ENCODE results near the gene NEUROG1.

Gene NEUROG1, protein sequence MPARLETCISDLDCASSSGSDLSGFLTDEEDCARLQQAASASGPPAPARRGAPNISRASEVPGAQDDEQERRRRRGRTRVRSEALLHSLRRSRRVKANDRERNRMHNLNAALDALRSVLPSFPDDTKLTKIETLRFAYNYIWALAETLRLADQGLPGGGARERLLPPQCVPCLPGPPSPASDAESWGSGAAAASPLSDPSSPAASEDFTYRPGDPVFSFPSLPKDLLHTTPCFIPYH

GRCh38 chr5:135535820-135536801 is at the start of gene NEUROG1:
Gene NEUROG1, minus strand, starts transcription at chr5:135535964. Its CDS starts 274 bp downstream, at chr5:135535690.
- no peak within 1 kb of the TSS for H3K4me3 ChIP-seq (replicated peaks in 1 of 2; ENCODE audit: low read depth in 2 of 2, low read length in 2 of 2)
- no peak for DNase-seq (ENCODE audit: low read depth in 2 of 2)
- TF ChIP-seq, protein P1, sequence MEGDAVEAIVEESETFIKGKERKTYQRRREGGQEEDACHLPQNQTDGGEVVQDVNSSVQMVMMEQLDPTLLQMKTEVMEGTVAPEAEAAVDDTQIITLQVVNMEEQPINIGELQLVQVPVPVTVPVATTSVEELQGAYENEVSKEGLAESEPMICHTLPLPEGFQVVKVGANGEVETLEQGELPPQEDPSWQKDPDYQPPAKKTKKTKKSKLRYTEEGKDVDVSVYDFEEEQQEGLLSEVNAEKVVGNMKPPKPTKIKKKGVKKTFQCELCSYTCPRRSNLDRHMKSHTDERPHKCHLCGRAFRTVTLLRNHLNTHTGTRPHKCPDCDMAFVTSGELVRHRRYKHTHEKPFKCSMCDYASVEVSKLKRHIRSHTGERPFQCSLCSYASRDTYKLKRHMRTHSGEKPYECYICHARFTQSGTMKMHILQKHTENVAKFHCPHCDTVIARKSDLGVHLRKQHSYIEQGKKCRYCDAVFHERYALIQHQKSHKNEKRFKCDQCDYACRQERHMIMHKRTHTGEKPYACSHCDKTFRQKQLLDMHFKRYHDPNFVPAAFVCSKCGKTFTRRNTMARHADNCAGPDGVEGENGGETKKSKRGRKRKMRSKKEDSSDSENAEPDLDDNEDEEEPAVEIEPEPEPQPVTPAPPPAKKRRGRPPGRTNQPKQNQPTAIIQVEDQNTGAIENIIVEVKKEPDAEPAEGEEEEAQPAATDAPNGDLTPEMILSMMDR (IDR thresholded peaks at IDR 0.05; ENCODE audit: low read depth, low read length) = no peak

DNA sequence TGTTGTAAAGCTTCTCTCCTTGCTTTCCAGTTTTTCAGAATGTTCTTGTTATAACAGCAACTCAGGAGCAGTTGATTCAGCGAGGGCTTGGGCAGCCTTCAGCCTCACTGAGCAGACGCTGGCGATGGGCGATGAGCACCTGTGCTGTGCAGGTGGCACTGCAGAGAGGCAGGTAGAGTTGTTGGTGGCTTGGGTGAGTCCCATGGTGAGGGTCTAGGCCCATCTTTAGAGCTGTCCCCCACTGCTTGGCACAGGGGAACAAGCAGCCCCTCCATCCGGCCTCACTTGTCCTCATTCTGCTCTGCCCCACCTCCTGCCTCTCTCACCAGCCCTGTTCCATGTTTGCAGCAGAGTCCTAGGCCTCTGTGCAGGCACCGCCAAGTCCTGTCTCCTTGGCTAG is 49.2 kb upstream of the NEUROG1 start:
- no peak for DNase-seq (ENCODE audit: low read depth in 2 of 2)
- TF ChIP-seq, protein P1 (IDR thresholded peaks at IDR 0.05; ENCODE audit: low read depth, low read length) = no peak
- H3K4me3 ChIP-seq (replicated peaks in 1 of 2; ENCODE audit: low read depth in 2 of 2, low read length in 2 of 2) = no peak overlapping the region

DNA sequence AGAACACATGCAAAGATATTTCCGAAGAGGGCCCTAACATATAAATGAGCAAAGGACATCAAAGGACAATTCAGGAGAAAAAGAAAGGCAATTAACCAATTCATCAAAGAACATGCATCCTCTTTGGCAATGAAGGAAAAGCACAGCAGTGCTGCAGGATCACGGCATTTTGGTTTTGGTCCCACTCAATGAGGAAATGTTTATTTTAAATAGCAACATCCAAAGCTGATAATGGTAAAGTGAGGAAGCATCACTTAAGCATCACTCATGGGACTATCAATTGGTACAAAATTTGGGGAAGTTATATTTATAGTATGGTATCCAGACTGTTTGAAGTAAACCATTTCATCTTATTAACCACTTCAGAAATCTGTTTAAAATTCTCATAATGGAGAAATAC is 48.5 kb upstream of the NEUROG1 start:
- DNase-seq (ENCODE audit: low read depth in 2 of 2) = no peak
- TF ChIP-seq, protein P1 (IDR thresholded peaks at IDR 0.05; ENCODE audit: low read depth, low read length) = no peak
- H3K4me3 ChIP-seq (replicated peaks in 1 of 2; ENCODE audit: low read depth in 2 of 2, low read length in 2 of 2) = no peak overlapping the region

GRCh38 chr5:135582099-135582781 is 46.5 kb upstream of the NEUROG1 start:
- no peak overlapping the region for H3K4me3 ChIP-seq (replicated peaks in 1 of 2; ENCODE audit: low read depth in 2 of 2, low read length in 2 of 2)
- TF ChIP-seq, protein P1 (IDR thresholded peaks at IDR 0.05; ENCODE audit: low read depth, low read length) = no peak
- no peak for DNase-seq (ENCODE audit: low read depth in 2 of 2)

DNA sequence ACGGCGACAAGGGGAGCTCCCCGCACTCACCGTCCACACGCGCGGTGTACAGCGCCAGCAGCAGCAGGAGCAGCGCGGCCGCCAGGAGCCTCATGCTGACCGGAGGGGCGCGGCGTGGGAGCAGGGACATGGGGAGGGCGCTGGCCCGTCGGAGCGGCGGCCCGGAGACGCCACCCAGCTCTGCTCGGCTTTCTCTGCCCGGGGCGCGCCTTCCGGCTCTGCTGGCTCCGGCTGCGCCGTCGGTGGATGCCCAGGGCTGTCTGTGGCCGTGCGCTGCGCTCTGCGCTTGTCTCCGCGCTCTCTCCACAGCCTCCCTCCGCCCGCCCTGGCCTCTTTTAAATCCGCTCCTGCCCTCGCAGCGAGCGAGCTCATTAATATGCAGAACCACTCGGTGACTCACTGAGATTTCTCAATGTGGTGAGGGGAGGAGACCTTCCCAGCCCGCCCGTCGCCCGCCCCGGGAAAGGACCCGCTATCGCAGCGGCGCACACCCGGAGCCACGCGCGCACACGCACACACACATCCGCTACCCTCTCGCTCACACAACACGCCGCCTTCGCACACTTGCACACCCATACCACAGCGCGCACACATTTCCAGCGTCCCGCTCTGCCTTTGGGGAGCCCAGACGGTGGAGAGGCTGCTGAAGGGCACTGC is 43.0 kb upstream of the NEUROG1 start, which contains the start of gene CXCL14:
Gene CXCL14 (minus strand): TSS at position 307 of the 657 bp plus-strand sequence. CDS start 213 bp downstream, at position 94.
- H3K4me3 ChIP-seq (replicated peaks in 1 of 2; ENCODE audit: low read depth in 2 of 2, low read length in 2 of 2) = peak within 1 kb of the TSS in 1 of 2 donors; percentile 16
- DNase-seq (ENCODE audit: low read depth in 2 of 2) = peak; percentile 57 to 60
- TF ChIP-seq, protein P1 (IDR thresholded peaks at IDR 0.05; ENCODE audit: low read depth, low read length) = no peak

DNA sequence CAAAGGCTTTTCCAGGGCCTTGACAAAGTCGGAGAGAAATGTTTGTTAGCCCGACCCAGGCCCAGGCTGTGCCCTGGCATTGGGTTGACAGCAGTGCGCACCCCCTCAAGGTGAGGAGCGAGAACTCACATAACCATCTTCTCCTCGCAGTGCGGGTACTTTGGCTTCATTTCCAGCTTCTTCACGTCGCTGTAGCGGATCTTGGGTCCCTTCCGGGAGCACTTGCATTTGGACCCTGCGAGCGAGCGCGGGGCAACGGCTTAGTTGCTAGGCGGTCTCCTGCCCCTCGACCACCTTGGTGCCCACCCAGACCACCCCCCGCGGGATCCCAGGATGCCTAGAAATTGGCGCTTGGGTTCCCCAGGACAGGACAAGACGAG is 42.5 kb upstream of the NEUROG1 start:
- TF ChIP-seq, protein P1 (IDR thresholded peaks at IDR 0.05; ENCODE audit: low read depth, low read length) = no peak
- H3K4me3 ChIP-seq (replicated peaks in 1 of 2; ENCODE audit: low read depth in 2 of 2, low read length in 2 of 2) = no peak overlapping the region
- DNase-seq (ENCODE audit: low read depth in 2 of 2) = no peak
